Stimulated activated CD4-positive, alpha-beta T cell treated with anti-CD3 and anti-CD28 coated beads, Interleukin-12 subunit alpha, Interleukin-12 subunit beta, amount 100 ng/mL, for 24 hours (primary cell): Measurements from ENCODE around the gene MME.
"Not testable (repeated sequence)": the region's sequence is repeated elsewhere in the genome, so short reads cannot be mapped to it uniquely, and the experiment has no call there.

Source experiments
- DNase-seq, 2 experiments: peaks; one replicate each; pipeline ENCODE4 v3.0.0-alpha.2; 2020; ENCODE audit warnings: low read depth in 2 of 2

MME gene

GRCh38 chr3:155193868-155194267, 113.7 kb downstream of the MME start:
- no peak for DNase-seq

GRCh38 chr3:155194973-155195957, 115.1 kb downstream of the MME start:
- no peak for DNase-seq

GRCh38 chr3:155196131-155197021, 116.3 kb downstream of the MME start:
- no peak for DNase-seq

- no peak for DNase-seq
Observed at GRCh38 chr3:155197786-155198185, 117.7 kb downstream of the MME start.

- DNase-seq, result no peak
Observed at GRCh38 chr3:155202626-155203025, 122.5 kb downstream of the MME start.

GRCh38 chr3:155204851-155205250, 124.7 kb downstream of the MME start:
- no peak for DNase-seq

- DNase-seq, result no peak
Observed at GRCh38 chr3:155208183-155208800, 128.2 kb downstream of the MME start.

GRCh38 chr3:155210736-155211135, 130.6 kb downstream of the MME start:
- DNase-seq, result no peak

GRCh38 chr3:155211266-155211665, 131.1 kb downstream of the MME start:
- DNase-seq, result no peak

GRCh38 chr3:155211940-155212339, 131.8 kb downstream of the MME start:
- DNase-seq, result no peak

- not testable (repeated sequence) for DNase-seq
Observed at GRCh38 chr3:155216007-155216406, 135.9 kb downstream of the MME start.

GRCh38 chr3:155217591-155217990, 137.5 kb downstream of the MME start:
- DNase-seq, result no peak

- no peak for DNase-seq
Observed at GRCh38 chr3:155218462-155218861, 138.3 kb downstream of the MME start.

GRCh38 chr3:155219106-155219505, 139.0 kb downstream of the MME start:
- DNase-seq, result no peak

- DNase-seq, result no peak
Observed at GRCh38 chr3:155225417-155225816, 145.3 kb downstream of the MME start.

- DNase-seq, result no peak
Observed at GRCh38 chr3:155227141-155227540, 147.0 kb downstream of the MME start.

GRCh38 chr3:155228676-155229075, 148.6 kb downstream of the MME start:
- DNase-seq, result no peak

- DNase-seq, result no peak
Observed at GRCh38 chr3:155229086-155229485, 149.0 kb downstream of the MME start.

- no peak for DNase-seq
Observed at GRCh38 chr3:155230382-155230781, 150.3 kb downstream of the MME start.

- DNase-seq, result no peak
Observed at GRCh38 chr3:155231792-155232191, 151.7 kb downstream of the MME start.

- DNase-seq, result no peak
Observed at GRCh38 chr3:155232605-155233004, 152.5 kb downstream of the MME start.

- no peak for DNase-seq
Observed at GRCh38 chr3:155233213-155233612, 153.1 kb downstream of the MME start.
